NCI-H82 (cell line): ENCODE results near the gene DMGDH.

ENCODE experiments used
- DNase-seq: peaks from one replicate; lab custom pipeline; 2025; lab: John Stamatoyannopoulos, UW

DMGDH gene

DNA sequence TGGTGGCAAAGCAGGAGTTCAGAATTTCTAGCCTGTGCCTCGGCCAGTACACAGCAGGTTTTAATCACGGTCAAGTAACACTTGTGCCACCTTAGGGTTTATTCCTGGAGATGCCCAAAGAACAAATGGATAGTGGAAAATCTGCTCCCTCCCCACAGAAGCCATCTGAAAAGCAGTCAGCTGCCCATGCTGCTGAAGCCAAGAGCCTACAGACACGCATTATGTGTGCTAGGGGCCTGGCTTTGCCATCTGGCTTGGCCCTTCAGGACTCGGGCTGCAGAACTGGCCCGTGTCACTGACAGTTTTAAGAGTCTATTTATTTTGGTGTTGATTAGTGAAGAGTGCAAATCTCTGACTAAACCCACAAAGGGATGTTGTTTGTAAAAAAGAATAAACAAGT lies 95.5 kb downstream of the DMGDH start:
- DNase-seq: peak; percentile 64

DNA sequence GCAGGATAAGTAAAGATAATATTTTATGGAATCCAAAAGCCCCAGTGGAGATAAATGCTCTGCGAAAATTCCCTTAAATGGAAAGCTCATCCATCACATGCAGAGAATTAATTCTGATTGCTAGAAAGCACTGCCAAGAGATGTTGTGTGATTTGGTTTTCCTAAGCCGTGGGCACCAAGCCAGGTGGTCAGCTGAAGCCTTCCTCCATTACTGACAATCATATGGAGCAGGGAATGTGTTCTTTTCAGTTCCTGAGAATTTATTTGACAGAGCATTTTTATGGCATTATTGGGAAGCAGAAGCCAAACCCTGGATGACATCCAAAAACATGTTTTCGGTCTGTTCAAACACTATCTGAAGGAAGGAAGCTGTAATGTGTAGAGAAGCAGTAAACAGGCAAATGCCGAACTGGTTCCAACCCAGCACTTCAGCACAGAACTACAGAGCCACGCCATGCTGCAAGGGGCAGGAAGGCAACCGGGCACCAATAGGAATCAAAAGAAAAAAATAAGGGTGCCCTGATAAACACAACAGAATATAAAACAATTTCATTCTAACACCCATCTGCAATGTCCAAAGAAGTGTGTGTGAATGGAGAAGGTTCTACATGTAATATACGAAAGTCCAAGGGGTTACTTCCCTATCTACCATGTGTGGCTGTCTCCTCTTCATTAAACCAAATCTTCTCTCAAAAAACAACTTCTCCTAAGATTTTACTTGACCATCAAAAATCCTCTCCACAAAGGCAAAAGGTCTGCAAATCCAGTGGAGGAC lies 96.6 kb downstream of the DMGDH start:
- DNase-seq: peak; percentile 16

DNA sequence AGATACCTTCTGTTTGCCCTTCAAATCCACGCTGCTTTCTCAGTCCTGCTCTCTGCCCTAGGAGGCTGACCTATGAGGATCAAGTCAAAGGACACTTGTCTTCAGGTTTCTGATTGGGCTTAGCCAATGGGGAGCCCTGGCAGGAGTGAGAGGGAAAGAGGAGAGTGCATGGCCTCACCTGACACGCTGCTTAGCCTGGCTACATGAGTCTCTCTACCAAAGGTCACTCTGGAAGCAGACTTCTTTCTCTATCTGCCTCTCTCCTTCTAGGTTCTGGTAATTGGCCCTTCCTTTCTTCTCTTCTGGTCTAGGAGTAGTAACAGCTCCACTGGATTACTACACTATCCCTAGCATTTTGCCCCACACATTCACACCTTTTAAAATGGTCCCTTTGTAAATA lies 97.5 kb downstream of the DMGDH start:
- DNase-seq: no peak

DNA sequence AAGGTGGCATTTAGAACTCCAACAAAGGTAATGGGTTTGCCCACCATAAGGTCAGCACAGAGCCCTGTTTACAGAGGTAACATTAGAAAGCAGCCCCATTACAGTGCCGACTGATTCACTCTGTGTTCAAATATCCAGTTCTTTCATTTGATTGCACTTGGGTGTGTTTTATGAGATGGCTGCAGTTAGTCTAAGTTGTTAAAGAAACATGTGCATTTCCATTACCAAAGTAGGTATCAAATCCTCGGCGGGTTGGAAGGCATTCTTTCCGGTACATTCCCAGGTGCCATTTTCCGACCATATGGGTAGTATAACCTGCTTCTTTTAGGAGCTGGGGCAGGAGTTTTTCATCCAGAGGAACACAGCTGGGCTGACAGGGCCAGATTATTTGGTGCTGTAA lies 100.7 kb downstream of the DMGDH start:
- DNase-seq: no peak

DNA sequence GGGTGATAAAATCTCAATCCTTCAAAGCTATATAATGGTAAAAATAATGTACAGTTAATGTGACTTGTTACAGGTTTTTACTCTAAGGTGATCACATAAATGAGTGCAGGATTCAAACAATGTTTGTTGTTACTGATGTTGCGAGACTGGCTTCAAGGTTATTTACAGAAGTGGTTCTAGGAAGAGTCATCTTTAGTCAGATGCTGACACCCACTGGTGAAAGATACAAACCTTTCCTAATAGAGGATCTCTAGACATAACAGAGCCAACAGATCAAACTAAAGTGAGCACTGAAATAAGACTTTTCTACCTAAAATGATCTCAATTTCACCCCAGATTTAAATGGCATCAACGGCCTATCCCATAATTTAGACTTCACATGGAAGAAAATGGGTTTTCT lies 104.6 kb downstream of the DMGDH start:
- peak; percentile 66 for DNase-seq

DNA sequence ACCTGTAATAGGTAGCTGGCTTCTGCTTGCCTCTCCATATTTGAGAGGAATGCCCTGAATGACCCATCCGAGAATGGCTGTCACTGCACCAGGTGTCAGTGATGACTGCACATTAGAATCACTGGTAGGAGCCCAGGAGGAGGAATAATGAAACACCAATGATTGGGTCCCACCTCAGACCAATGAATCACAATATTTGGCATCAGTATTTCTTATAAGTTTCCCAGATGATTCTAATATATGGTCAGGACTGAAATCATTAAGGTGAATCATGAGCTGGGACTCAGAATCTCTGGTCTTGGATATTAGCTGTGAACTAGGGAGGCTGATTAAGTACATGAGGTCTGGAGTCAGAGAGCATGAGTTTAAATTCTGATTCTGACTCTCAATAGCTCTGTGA lies 107.7 kb downstream of the DMGDH start:
- no peak for DNase-seq

DNA sequence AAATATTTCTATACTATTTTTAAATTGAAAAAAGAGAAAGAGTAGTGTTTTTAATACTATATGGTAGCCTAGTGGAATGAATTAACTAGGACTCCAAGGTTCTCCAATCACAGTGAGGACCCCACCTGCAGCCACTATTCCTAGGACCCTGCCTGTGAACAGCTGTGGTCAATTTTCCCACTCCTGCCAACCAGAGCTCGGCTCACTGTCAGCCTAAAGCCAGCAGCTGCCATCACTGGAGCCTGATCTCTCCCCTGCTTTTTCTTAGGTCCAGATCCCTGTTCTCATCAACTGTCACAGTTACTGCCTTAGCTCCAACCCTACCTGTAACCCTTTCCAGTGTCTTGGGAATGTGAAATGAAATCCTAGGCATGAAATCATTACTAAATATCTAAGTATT lies 109.7 kb downstream of the DMGDH start:
- peak; percentile 7 for DNase-seq

DNA sequence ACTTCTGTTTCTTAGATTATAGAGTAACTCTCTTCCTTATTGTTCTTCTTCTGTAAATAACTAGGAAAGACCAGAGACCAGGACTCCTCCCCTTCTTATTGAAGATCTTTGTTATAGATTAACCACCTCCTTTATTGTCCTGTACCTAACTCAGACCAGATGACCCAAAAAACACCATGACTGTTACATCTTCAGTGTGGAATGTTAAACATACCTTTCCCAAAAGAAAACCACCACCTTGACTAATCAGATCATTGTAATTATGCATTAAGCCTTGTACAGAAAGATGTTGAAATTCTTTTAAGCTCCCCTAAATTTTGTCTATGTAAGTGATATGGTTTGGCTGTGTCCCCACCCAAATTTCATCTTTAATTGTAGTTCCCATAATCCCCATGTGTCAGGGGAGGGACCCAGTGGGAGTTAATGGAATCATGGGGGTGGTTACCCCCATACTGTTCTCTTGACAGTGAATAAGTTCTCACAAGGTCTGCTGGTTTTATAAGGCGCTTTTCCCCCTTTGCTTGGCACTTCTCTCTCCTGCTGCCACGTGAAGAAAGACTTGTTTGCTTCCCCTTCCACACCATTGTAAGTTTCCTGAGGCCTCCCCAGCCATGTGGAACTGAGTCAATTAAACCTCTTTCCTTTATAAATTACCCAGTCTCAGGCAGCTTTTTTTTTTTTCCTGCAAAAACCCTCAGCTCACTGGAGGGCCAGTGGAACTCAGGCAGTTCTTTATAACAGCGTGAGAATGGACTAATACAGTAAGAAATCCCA lies 110.6 kb downstream of the DMGDH start:
- DNase-seq: no peak

DNA sequence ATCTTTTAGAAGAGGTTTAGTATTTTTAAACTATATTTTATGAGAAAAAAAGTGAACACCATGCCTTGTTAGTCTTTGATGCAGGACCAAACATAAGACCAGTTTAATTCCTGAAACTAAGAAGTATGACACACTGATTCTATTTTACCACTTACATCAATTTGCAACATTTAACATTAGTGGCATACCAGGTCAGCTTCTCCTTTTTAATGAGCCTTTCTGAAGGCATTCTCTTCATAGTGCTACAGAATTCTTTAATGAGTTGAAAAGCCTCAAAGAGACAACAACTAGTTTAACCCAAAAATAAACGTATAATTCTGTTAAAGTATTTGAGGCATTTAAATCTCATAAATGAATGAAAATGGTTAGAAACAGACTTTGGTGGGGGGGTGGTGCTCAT lies 112.6 kb downstream of the DMGDH start:
- no peak for DNase-seq

DNA sequence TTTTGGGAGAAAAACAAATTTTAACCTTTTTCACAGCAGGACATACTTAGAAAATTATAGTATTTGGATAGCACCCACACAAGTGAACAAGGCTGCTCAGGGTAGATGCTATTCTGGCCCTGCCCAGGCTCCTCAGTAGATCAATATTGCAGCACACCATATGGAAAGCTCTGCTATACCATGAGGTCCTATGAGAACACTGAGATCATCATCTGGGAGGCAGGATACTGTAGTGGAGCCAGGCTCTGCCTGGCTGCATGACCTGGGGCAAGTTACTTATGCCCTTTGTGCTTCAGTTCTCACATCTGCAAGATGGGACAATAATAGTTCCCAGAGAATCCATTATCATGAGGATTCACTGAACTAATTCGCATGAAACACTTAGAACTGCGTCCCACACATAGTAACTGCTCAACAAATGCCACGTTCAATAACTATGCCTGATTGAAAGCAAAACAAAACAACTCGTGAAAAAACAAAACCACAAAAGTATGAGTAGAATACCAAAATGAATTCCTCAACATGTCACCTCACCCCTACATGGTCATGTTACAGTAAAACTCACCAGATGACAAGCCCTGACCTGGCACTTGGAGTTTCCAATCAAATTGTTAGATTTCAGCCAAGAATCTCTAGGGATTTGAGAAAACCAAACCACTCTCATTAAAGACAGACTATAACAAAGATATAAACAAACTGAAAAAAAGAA lies 116.2 kb downstream of the DMGDH start:
- no peak for DNase-seq
